GM12878 (cell line): ENCODE data around the gene RWDD4. TPM values are rescaled to one million over a fixed set of nuclear protein-coding genes. Genes with fewer than 3 reads are reported as not detected.

ENCODE experiments used
- ATAC-seq: fragments of 200-7000 bp; cut with Tn5 transposase; 3 replicates; pipeline ENCODE4 v1.9.1; 2020; ENCODE audit warnings: mild to moderate bottlenecking, moderate library complexity
- BruUV-seq: library from RNA; stranded (reverse); fragments of 400-500 nt; replicated peaks from 2 replicates; lab custom pipeline; 2021; lab: Mats Ljungman, UMichigan
- CTCF ChIA-PET: fragments of 300-600 bp; sonication (Branson Sonifier 250); formaldehyde crosslinking; extraction: SDS; loops from one replicate; lab custom pipeline; 2021; ENCODE audit warnings: inconsistent platforms; lab: Yijun Ruan, JAX
- POLR2A ChIA-PET: fragments of 350-600 bp; formaldehyde crosslinking; extraction: SDS; loops from one replicate; lab custom pipeline; 2021; ENCODE audit warnings: inconsistent platforms; lab: Charles Lee
- RAD21 ChIA-PET: fragments of 300-600 bp; sonication (Branson Sonifier 250); formaldehyde crosslinking; loops from one replicate; lab custom pipeline; 2023; ENCODE audit warnings: antibody characterized with exemption; ENCODE audit not compliant: unreplicated experiment; lab: Charles Lee
- SMC1A ChIA-PET: fragments of 300-600 bp; sonication (Branson Sonifier 250); formaldehyde crosslinking; loops from one replicate; lab custom pipeline; 2023; ENCODE audit not compliant: unreplicated experiment, uncharacterized antibody; lab: Charles Lee
- DNase-seq: peaks from one replicate; pipeline ENCODE4 v3.0.0-alpha.2; 2011; ENCODE audit warnings: low read depth, low spot score
- FAIRE-seq: peaks from 3 replicates; lab custom pipeline; 2011; peaks lifted over from hg19 to GRCh38; lab: Jason Lieb, UNC
- H2AFZ ChIP-seq: 2 replicates; pipeline ENCODE4 v1.6.0; 2011; ENCODE audit warnings: low read depth, low read length, control low read depth; ENCODE audit not compliant: control insufficient read depth
- H3K27ac ChIP-seq: 2 replicates; pipeline ENCODE4 v1.5.1; 2011; ENCODE audit warnings: control low read depth; ENCODE audit not compliant: control insufficient read depth, insufficient read depth
- H3K27me3 ChIP-seq, 2 experiments: replicated peaks in 1 of 2; 2 replicates each; pipeline versions ENCODE4 v1.6.0 to v1.6.1; 2011; ENCODE audit warnings: low read length in 1 of 2; ENCODE audit not compliant: control insufficient read depth in 2 of 2, insufficient read depth in 2 of 2
- H3K36me3 ChIP-seq, 2 experiments: 2 replicates each; pipeline ENCODE4 v1.5.1; 2011; ENCODE audit warnings: low read length in 1 of 2; ENCODE audit not compliant: control insufficient read depth in 2 of 2, insufficient read depth in 2 of 2
- H3K4me1 ChIP-seq: 2 replicates; pipeline ENCODE4 v1.6.1; 2011; ENCODE audit warnings: mild to moderate bottlenecking, low read length, moderate library complexity, mixed read lengths; ENCODE audit not compliant: control insufficient read depth, insufficient read depth
- H3K4me2 ChIP-seq: 2 replicates; pipeline ENCODE4 v1.6.0; 2011; ENCODE audit warnings: control low read depth; ENCODE audit not compliant: control insufficient read depth, insufficient read depth
- H3K4me3 ChIP-seq: fragments of 200-600 bp; sonication (generic); 2 replicates; pipeline ENCODE4 v1.5.1; 2016
- H3K79me2 ChIP-seq: 2 replicates; pipeline ENCODE4 v1.6.0; 2011; ENCODE audit warnings: low read length; ENCODE audit not compliant: control insufficient read depth, insufficient read depth
- H3K9ac ChIP-seq: 2 replicates; pipeline ENCODE4 v1.8.0; 2011; ENCODE audit warnings: low read length, control low read depth, mixed read lengths; ENCODE audit not compliant: control insufficient read depth, insufficient read depth
- H3K9me3 ChIP-seq: replicated peaks from 3 replicates; pipeline ENCODE4 v1.5.1; 2011; ENCODE audit warnings: mild to moderate bottlenecking, low read length; ENCODE audit not compliant: control insufficient read depth, insufficient read depth
- H4K20me1 ChIP-seq: 2 replicates; pipeline ENCODE4 v1.6.0; 2011; ENCODE audit not compliant: control insufficient read depth, insufficient read depth
- BCL11A ChIP-seq: IDR thresholded peaks from 2 replicates; pipeline ENCODE4 v1.6.1; 2011; ENCODE audit warnings: low read depth, low read length
- MYC ChIP-seq: IDR thresholded peaks from 2 replicates; pipeline ENCODE4 v1.6.1; 2011; ENCODE audit warnings: mild to moderate bottlenecking, low read length, moderate library complexity, inconsistent platforms; ENCODE audit not compliant: insufficient read depth, insufficient replicate concordance, insufficient read length, severe bottlenecking
- SMARCA5 ChIP-seq: fragments of 450-650 bp; IDR thresholded peaks from 2 replicates; pipeline ENCODE4 v1.6.1; 2017; ENCODE audit warnings: mild to moderate bottlenecking
- ZBTB11 ChIP-seq: fragments of 450-650 bp; formaldehyde crosslinking; IDR thresholded peaks from 2 replicates; pipeline ENCODE4 v1.5.0; 2022; ENCODE audit warnings: mild to moderate bottlenecking, missing genetic modification characterization
- WGBS: methylation state at CpG from one replicate; pipeline ENCODE4 v1.1.6; 2016; ENCODE audit warnings: low lambda C conversion rate; ENCODE audit not compliant: insufficient replicate concordance, insufficient coverage; ENCODE audit errors: missing lambda C conversion rate; 5-methylcytosine and 5-hydroxymethylcytosine counted together
- in situ Hi-C: fragments of 300-500 bp; cut with MboI; formaldehyde crosslinking; loops from 9 replicates; pipeline ENCODE4 v1.14.3; 2018; ENCODE audit warnings: mixed read lengths
- intact Hi-C: fragments of 100-400 bp; cut with micrococcal nuclease; formaldehyde crosslinking; loops from one replicate; pipeline ENCODE4 v1.14.2; 2022; ENCODE audit not compliant: unreplicated experiment
- polyA plus RNA-seq, 11 experiments: library from polyadenylated mRNA; depleted of rRNA in 4 of 11; unstranded in 6 of 11; stranded (reverse) in 5 of 11; fragments of >200 nt; fragmentation: Nextera tagmentation in 4 of 11; fragmentation: Illumina TruSeq in 1 of 11; extraction: Ambion mirVana in 4 of 11; extraction: Trizol in 1 of 11; gene quantifications; 1 replicate in 1 of 11; 2 replicates in 10 of 11; pipeline versions ENCODE4 v1.2.1 to v1.2.3, GENCODE V29; 2011 to 2016; ENCODE audit warnings: inconsistent platforms in 2 of 11, missing spikeins in 2 of 11, low read depth in 1 of 11
- total RNA-seq, 4 experiments: library from RNA; depleted of rRNA in 3 of 4; stranded (reverse); fragments of >200 nt in 3 of 4; fragmentation: Illumina TruSeq in 1 of 4; extraction: Trizol in 1 of 4; gene quantifications; 2 replicates each; pipeline versions ENCODE4 v1.2.1 to v1.2.3, GENCODE V29; 2013 to 2021

RWDD4 gene
- total and polyA plus RNA-seq, 10 of the 15 experiments (the other 5 are each of a cell fraction or from before 2014, with no cell fraction given) = 11.2 to 37.8 (median 19.9) TPM

DNA sequence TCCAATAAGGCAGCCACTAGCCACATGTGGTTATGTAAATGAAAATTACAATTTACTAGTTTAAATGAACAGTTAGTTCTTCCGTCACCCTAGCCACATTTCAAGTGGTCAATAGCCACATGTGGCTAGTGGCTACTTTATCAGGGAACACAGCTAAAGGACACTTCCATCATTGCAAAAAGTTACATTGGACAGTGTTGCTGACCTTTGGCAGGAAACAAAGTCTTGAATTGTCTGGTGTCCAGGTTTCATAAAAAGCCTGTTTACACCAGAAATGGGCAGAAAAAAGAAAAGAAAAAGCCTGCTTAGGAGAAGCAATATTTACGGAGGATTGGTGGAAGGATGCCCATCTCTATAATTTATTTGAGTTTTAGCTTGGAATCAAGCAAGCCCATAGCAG lies 38.6 kb downstream of the RWDD4 start:
- Histone ChIP-seq H3K4me1 (no peaks in the 10 kb centered on the region), H3K36me3 (no peaks in the 10 kb centered on the region), H3K4me2 (no peak overlapping the region), H3K27me3 (peaks cover 0 to 2% of the 10 kb centered on the region in 2 experiments; a peak in 1 of 4 replicates), H3K9ac (no peak overlapping the region), H3K27ac (no peak overlapping the region), H3K79me2 (no peaks in the 10 kb centered on the region), H2AFZ (no peak overlapping the region), H3K4me3 (no peak overlapping the region), H4K20me1 (no peaks in the 10 kb centered on the region), H3K9me3 (no peaks in the 10 kb centered on the region)
- intact Hi-C loops = loop anchor here (10.0 kb wide), 2 partner anchors 474 to 544 kb away; no protein-coding TSS in a partner anchor
- ChIA-PET SMC1A (no interaction called here), CTCF (no interaction called here), RAD21 (no interaction called here), POLR2A (no interaction called here)
- ATAC-seq (no peak), FAIRE-seq (no peak), DNase-seq (no peak)
- BruUV-seq = no TSS peak
- in situ Hi-C loops = no loop called here
- 42% methylated on average over 2 of the region's 2 CpGs for WGBS
- TF ChIP-seq SMARCA5 = no peak
- no peak for TF ChIP-seq MYC
- no peak for TF ChIP-seq BCL11A
- TF ChIP-seq ZBTB11 (CRISPR knock-in tag) = no peak
- TF ChIP-seq, all 136 proteins: peak for 0
